GM21576 (cell line): ENCODE results near the gene ATG101.

Experiments used
- ATAC-seq: cut with Tn5 transposase; IDR thresholded peaks from one replicate; pipeline ENCODE4 v1.9.1; 2021; ENCODE audit warnings: mild to moderate bottlenecking, moderate library complexity; ENCODE audit not compliant: unreplicated experiment

ATG101 gene

DNA sequence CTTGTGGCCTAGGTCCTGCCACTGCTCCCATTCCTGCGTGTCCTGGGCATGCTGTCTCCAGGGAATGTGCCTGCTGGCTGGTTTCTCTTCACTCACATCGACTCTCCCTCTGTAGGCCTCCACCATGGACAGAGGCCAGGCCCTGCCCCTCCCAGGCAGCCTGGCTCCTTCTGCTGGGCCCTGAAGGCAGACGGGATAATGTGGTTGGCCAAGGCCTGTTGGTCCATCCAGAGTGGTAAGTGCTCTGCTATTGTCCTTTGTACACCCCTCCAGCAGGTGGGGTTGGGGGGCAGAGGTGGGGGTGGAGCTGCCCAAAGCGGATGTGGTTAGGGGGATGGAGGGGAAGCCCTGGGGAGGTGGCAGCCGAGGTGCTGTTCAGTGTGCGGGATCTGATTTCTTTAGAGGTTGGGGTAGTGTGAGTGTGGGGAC lies 28.1 kb upstream of the ATG101 start:
- no peak for ATAC-seq

- no peak for ATAC-seq
Observed at GRCh38 chr12:52042706-52043385, 26.9 kb upstream of the ATG101 start.

- ATAC-seq = no peak
Observed at GRCh38 chr12:52043386-52044212, 26.2 kb upstream of the ATG101 start.

DNA sequence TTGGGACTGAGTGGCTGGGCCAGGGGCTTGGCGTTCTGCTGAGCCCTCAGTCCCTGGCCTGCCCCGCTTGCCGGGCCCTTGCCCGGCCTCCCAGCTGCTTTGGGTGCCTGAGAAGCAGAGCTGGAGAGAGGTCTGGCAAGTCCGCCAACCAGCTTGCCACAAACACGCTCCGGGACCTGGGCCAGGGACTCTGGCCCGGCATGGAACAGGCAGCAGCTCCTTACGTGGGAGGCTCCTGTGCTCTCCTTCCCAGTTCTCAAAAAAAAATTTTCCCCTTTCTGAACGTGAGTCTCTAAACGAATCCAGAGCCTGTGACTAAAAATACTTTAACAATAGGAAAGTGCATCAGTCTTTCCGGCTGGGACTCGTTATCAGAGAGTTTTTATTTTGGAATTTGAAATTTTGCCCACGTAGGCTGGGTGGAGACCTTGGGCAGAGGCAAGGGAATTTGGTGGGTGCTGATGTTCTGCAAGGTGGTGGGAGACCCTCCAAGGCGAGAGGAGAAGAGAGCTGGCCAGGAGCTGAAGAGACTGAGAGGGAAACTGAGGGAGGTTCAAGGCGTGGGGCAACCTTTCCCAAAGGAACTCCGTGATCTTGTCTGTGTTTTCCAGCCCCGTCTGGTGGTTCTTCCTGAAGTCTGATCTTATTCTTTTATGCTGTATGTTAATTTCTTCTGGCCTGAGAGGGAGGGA lies 25.3 kb upstream of the ATG101 start:
- ATAC-seq = no peak

DNA sequence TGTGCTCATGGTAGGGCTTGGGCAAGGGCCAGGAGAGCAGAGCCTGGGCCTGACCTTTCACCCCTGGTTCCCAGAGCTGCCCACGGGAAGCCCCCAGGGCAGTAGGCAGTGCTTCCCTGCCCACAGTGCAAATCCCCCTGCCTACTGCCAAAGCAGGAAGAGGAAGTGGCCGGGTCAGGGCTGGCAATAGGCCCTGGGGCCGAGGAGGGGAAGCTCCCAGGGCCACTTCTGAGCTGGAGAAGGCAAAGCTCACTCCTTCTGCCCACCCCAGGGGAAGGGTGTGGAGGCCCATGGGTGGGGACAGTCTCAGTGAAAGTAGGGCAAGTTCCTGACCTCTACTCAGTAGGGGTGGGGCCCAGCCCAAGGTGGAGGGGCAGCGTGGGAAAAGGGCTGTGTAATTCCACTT lies 24.0 kb upstream of the ATG101 start:
- no peak for ATAC-seq

GRCh38 chr12:52046859-52047258 lies 22.9 kb upstream of the ATG101 start:
- no peak for ATAC-seq

DNA sequence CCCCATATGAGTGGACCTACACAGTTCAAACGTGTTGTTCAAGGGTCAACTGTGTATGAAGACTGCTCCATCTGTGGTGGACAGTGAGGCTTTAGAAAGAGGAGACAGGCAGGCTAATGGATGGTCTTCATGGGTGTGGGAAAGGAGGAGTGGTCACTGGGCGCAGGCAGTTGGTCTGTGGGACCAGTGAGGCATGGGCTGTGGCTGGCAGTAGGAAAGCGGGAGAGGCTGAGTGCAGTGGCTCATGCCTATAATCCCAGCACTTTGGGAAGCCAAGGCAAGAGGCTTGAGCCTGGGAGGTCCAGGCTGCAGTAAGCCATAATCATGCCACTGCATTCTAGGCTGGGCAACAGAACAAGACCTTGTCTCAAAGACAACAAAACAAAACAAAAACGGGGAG lies 20.5 kb upstream of the ATG101 start:
- no peak for ATAC-seq

- no peak for ATAC-seq
Observed at GRCh38 chr12:52049688-52050087, 20.1 kb upstream of the ATG101 start.

- no peak for ATAC-seq
Observed at GRCh38 chr12:52050116-52050757, 19.5 kb upstream of the ATG101 start.

DNA sequence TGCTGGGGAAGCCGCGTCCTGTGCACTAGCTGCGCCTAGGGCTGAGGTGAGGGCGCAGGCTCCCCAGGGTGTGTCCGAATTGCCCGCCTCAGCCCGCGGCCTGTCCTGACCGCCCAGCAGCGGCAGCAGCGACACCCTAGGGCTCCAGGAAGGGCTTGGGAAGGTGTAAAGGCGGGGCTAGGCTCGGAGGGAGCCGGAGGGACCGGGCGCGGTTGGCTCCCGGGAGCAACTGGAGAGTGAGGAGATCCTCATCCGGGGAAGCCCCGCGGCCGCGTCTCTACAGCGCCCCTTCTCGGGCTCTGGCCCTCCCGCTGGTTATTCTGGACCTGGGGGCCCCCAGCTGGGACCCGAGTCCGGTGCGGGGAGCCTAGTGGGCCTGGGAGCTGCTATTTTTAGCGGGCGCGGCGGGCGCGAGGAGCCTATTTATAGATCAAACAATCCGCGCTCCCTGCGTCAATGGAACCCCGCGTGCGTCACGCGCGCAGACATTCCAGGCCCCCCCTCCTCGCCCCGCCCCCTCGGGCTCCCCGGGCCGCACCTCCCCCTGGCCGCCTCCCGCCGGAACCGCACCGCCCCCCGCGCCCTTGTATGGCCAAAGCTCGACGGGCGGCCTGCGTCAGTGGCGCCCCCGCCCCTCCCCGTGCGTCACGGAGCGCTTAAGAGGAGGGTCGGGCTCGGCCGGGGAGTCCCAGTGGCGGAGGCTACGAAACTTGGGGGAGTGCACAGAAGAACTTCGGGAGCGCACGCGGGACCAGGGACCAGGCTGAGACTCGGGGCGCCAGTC lies 18.8 kb upstream of the ATG101 start, which contains the start of gene NR4A1:
TSS of gene NR4A1 (plus strand) at position 685 of the 784 bp plus-strand sequence. CDS start 2,887 bp downstream, outside the sequence.
- peak; percentile 69 for ATAC-seq

DNA sequence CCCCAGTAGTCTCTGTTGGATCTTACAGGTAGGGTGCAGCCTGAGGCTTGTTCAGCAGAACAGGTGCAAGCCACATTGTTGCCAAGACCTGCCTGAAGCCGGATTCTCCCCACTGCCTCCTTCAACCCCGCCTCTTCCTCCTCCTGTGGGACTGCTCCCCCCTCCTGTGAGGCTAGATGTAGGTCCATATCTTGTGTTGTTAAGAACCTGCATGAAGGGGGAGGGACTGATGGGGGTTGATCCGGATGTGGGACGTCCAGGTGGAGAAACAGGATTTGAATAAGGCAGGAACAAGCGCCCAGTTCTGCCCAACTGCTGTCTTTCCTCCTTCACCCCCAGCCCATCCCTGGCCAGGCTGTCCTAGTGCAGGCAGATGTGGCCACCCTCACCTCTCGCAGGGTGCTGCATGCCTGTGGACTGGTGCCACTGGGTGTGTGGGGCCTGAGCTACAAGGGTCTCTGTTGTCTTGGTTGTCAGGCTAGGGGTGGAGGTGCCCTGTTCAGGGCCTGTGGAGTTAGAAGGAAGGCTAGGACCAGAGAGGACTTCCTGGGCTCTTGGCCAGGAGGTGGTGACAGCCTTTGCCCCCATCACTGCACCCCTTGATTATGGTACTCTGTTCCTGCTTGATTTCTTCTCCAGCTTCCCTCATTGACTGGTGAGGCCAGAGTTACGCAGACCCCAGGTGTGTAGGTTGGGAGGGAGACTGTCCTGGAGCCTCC lies 17.2 kb upstream of the ATG101 start:
- no peak for ATAC-seq

- no peak for ATAC-seq
Observed at GRCh38 chr12:52053536-52054209, 16.1 kb upstream of the ATG101 start.

GRCh38 chr12:52054231-52054832 lies 15.4 kb upstream of the ATG101 start:
- no peak for ATAC-seq

- no peak for ATAC-seq
Observed at GRCh38 chr12:52054833-52055730, 14.7 kb upstream of the ATG101 start.

GRCh38 chr12:52055731-52056711 lies 13.8 kb upstream of the ATG101 start:
- ATAC-seq = no peak

GRCh38 chr12:52056801-52057637 lies 12.8 kb upstream of the ATG101 start:
- ATAC-seq = no peak
